Measurements from ENCODE around the gene PTPRK. TPM values are rescaled to one million over a fixed set of nuclear protein-coding genes. Genes with fewer than 3 reads are reported as not detected.

PTPRK gene
- total and polyA plus RNA-seq, 10 of the 15 experiments (the other 5 are each of a cell fraction or from before 2014, with no cell fraction given), result 0.23 to 1.9 (median 0.55) TPM

DNA sequence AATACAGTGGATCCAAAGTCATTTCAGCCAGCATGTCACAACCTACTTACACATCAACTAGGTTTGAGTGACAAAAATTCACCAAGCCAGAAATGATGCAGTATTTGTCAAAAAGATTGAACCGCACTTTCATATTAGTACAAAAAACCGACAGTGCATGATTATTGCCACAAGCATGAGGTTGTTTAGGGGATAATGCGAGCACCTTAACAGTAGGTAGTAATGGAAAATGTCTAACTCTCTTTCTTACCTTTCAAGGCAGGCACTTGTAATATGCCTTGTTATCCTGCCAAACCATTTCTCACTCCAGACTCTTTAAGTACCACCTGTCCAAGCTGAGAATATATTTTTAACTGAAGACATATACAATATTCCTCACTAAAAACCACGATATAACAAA lies 349.2 kb downstream of the PTPRK start:
- BruUV-seq (replicated peaks), result no TSS peak
- Histone ChIP-seq H3K27ac (ENCODE audit: control insufficient read depth, insufficient read depth) (no peak overlapping the region), H3K9ac (ENCODE audit: control insufficient read depth, insufficient read depth, low read length) (no peak overlapping the region), H3K4me3 (no peak overlapping the region), H3K4me1 (ENCODE audit: control insufficient read depth, insufficient read depth, low read length) (no peaks in the 10 kb centered on the region), H3K27me3 (replicated peaks in 1 of 2; ENCODE audit: control insufficient read depth in 2 of 2, insufficient read depth in 2 of 2, low read length in 1 of 2) (no peaks in the 10 kb centered on the region), H2AFZ (ENCODE audit: control insufficient read depth, low read depth, low read length) (no peak overlapping the region), H3K79me2 (ENCODE audit: control insufficient read depth, insufficient read depth, low read length) (no peaks in the 10 kb centered on the region), H4K20me1 (ENCODE audit: control insufficient read depth, insufficient read depth) (no peaks in the 10 kb centered on the region), H3K36me3 (ENCODE audit: control insufficient read depth in 2 of 2, insufficient read depth in 2 of 2, low read length in 1 of 2) (no peaks in the 10 kb centered on the region), H3K4me2 (ENCODE audit: control insufficient read depth, insufficient read depth) (no peak overlapping the region), H3K9me3 (replicated peaks; ENCODE audit: control insufficient read depth, insufficient read depth, low read length) (no peaks in the 10 kb centered on the region)
- RAD21 ChIA-PET (ENCODE audit: unreplicated experiment), result no interaction called here
- intact Hi-C loops (cut with micrococcal nuclease; ENCODE audit: unreplicated experiment), result no loop called here
- SMC1A ChIA-PET (ENCODE audit: uncharacterized antibody, unreplicated experiment), result no interaction called here
- FAIRE-seq (no peak), ATAC-seq (no peak), DNase-seq (ENCODE audit: low read depth, low spot score) (no peak)
- POLR2A ChIA-PET, result no interaction called here
- in situ Hi-C loops (cut with MboI), result no loop called here
- 24% methylated on average over 4 of the region's 4 CpGs for WGBS (ENCODE audit: insufficient coverage, insufficient replicate concordance, low lambda C conversion rate, missing lambda C conversion rate)
- CTCF ChIA-PET, result no interaction called here
- no peak for TF ChIP-seq ASH2L (IDR thresholded peaks at IDR 0.05; ENCODE audit: borderline replicate concordance, low read depth)
- no peak for TF ChIP-seq TCF7 (IDR thresholded peaks at IDR 0.05; ENCODE audit: borderline replicate concordance)
- no peak for TF ChIP-seq CUX1 (IDR thresholded peaks at IDR 0.05; ENCODE audit: insufficient replicate concordance, low read depth, low read length)
- TF ChIP-seq RB1 (IDR thresholded peaks at IDR 0.05; ENCODE audit: borderline replicate concordance), result no peak
- no peak for TF ChIP-seq MYC (IDR thresholded peaks at IDR 0.05; ENCODE audit: insufficient read depth, insufficient read length, insufficient replicate concordance, low read length, severe bottlenecking)
- TF ChIP-seq KLF5 (IDR thresholded peaks at IDR 0.05; ENCODE audit: partially characterized antibody), result no peak
- no peak for TF ChIP-seq ZBED1 (IDR thresholded peaks at IDR 0.05; ENCODE audit: borderline replicate concordance)
- TF ChIP-seq, protein P1, sequence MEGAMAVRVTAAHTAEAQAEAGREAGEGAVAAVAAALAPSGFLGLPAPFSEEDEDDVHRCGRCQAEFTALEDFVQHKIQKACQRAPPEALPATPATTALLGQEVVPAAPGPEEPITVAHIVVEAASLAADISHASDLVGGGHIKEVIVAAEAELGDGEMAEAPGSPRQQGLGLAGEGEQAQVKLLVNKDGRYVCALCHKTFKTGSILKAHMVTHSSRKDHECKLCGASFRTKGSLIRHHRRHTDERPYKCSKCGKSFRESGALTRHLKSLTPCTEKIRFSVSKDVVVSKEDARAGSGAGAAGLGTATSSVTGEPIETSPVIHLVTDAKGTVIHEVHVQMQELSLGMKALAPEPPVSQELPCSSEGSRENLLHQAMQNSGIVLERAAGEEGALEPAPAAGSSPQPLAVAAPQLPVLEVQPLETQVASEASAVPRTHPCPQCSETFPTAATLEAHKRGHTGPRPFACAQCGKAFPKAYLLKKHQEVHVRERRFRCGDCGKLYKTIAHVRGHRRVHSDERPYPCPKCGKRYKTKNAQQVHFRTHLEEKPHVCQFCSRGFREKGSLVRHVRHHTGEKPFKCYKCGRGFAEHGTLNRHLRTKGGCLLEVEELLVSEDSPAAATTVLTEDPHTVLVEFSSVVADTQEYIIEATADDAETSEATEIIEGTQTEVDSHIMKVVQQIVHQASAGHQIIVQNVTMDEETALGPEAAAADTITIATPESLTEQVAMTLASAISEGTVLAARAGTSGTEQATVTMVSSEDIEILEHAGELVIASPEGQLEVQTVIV (IDR thresholded peaks at IDR 0.05; ENCODE audit: borderline replicate concordance, partially characterized antibody), result no peak
- TF ChIP-seq, protein P2, sequence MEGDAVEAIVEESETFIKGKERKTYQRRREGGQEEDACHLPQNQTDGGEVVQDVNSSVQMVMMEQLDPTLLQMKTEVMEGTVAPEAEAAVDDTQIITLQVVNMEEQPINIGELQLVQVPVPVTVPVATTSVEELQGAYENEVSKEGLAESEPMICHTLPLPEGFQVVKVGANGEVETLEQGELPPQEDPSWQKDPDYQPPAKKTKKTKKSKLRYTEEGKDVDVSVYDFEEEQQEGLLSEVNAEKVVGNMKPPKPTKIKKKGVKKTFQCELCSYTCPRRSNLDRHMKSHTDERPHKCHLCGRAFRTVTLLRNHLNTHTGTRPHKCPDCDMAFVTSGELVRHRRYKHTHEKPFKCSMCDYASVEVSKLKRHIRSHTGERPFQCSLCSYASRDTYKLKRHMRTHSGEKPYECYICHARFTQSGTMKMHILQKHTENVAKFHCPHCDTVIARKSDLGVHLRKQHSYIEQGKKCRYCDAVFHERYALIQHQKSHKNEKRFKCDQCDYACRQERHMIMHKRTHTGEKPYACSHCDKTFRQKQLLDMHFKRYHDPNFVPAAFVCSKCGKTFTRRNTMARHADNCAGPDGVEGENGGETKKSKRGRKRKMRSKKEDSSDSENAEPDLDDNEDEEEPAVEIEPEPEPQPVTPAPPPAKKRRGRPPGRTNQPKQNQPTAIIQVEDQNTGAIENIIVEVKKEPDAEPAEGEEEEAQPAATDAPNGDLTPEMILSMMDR (IDR thresholded peaks at IDR 0.05 in 2 of 3, conservative IDR thresholded peaks at IDR 0.05 in 1 of 3; ENCODE audit: control insufficient read depth in 2 of 3, extremely low read depth in 1 of 3, insufficient read depth in 1 of 3, low read depth in 3 of 3, low read length in 3 of 3), result no peak
- TF ChIP-seq, protein P3, sequence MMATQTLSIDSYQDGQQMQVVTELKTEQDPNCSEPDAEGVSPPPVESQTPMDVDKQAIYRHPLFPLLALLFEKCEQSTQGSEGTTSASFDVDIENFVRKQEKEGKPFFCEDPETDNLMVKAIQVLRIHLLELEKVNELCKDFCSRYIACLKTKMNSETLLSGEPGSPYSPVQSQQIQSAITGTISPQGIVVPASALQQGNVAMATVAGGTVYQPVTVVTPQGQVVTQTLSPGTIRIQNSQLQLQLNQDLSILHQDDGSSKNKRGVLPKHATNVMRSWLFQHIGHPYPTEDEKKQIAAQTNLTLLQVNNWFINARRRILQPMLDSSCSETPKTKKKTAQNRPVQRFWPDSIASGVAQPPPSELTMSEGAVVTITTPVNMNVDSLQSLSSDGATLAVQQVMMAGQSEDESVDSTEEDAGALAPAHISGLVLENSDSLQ (IDR thresholded peaks at IDR 0.05), result no peak
- TF ChIP-seq ATF2 (IDR thresholded peaks at IDR 0.05; ENCODE audit: low read length), result no peak
- TF ChIP-seq ATF7 (IDR thresholded peaks at IDR 0.05; ENCODE audit: low read depth), result no peak

Data from GM12878 (cell line).